HepG2 (cell line): ENCODE results near the gene FAIM2. TPM values are rescaled to one million over a fixed set of nuclear protein-coding genes. Genes with fewer than 3 reads are reported as not detected.

Experiments used
- ATAC-seq: fragments of 200-7000 bp; cut with Tn5 transposase; 3 replicates; pipeline ENCODE4 v1.9.1; 2020; ENCODE audit warnings: mild to moderate bottlenecking, moderate library complexity
- BruUV-seq: library from RNA; stranded (reverse); fragments of 400-500 nt; replicated peaks from 2 replicates; lab custom pipeline; 2021; lab: Mats Ljungman, UMichigan
- CTCF ChIA-PET: fragments of 300-600 bp; formaldehyde crosslinking; extraction: SDS; loops from one replicate; lab custom pipeline; 2021; ENCODE audit warnings: low total read pairs, inconsistent platforms, low intra/inter-chr PET ratio; lab: Yijun Ruan, JAX
- POLR2A ChIA-PET: fragments of 350-600 bp; sonication (Branson Sonifier 250); formaldehyde crosslinking; loops from one replicate; lab custom pipeline; 2020; ENCODE audit warnings: antibody characterized with exemption, inconsistent platforms; lab: Yijun Ruan, JAX
- DNase-seq: peaks from one replicate; pipeline ENCODE4 v3.0.0-alpha.2; 2015; ENCODE audit warnings: low spot score
- FAIRE-seq: peaks from 3 replicates; lab custom pipeline; 2011; peaks lifted over from hg19 to GRCh38; lab: Jason Lieb, UNC
- H2AFZ ChIP-seq: one replicate; pipeline ENCODE4 v1.6.1; 2011; ENCODE audit warnings: low read length, inconsistent platforms
- H3K27ac ChIP-seq: fragments of 300-600 bp; 3 replicates; pipeline ENCODE4 v1.8.0; 2011; ENCODE audit warnings: mixed run types, mild to moderate bottlenecking, mixed read lengths, low read length, inconsistent platforms; ENCODE audit not compliant: insufficient read depth; ENCODE audit errors: extremely low read length
- H3K27me3 ChIP-seq, 2 experiments: fragments of 200-600 bp in 1 of 2; 2 replicates in 1 of 2; 3 replicates in 1 of 2; pipeline versions ENCODE4 v1.6.0 to v1.8.0; 2011; ENCODE audit warnings: low read length in 2 of 2, mild to moderate bottlenecking in 2 of 2, moderate library complexity in 2 of 2, inconsistent platforms in 1 of 2; ENCODE audit not compliant: insufficient read depth in 2 of 2, control insufficient read depth in 1 of 2
- H3K36me3 ChIP-seq, 2 experiments: fragments of 200-600 bp in 1 of 2; replicated peaks in 1 of 2; 2 replicates in 1 of 2; 3 replicates in 1 of 2; pipeline versions ENCODE4 v1.5.1 to v1.8.0; 2011; ENCODE audit warnings: low read length in 2 of 2, inconsistent platforms in 1 of 2; ENCODE audit not compliant: insufficient read depth in 2 of 2, control insufficient read depth in 1 of 2
- H3K4me1 ChIP-seq: 2 replicates; pipeline ENCODE4 v1.5.1; 2012; ENCODE audit warnings: low read length, inconsistent platforms; ENCODE audit not compliant: insufficient read depth
- H3K4me2 ChIP-seq: 2 replicates; pipeline ENCODE4 v1.6.0; 2011; ENCODE audit warnings: low read depth, low read length, inconsistent platforms
- H3K4me3 ChIP-seq, 3 experiments: fragments of 200-600 bp in 1 of 3; sonication (generic), shearing (Covaris generic) in 1 of 3; replicated peaks in 1 of 3; 2 replicates each; pipeline ENCODE4 v1.5.1; 2011 to 2016; ENCODE audit warnings: low read length in 3 of 3, inconsistent platforms in 2 of 3, low read depth in 2 of 3, mild to moderate bottlenecking in 2 of 3, control low read depth in 1 of 3, mixed read lengths in 1 of 3; ENCODE audit not compliant: insufficient read depth in 1 of 3
- H3K79me2 ChIP-seq: one replicate; pipeline ENCODE4 v1.6.1; 2011; ENCODE audit warnings: low read length, inconsistent platforms; ENCODE audit not compliant: insufficient read depth
- H3K9ac ChIP-seq: 2 replicates; pipeline ENCODE4 v1.6.0; 2011; ENCODE audit warnings: mild to moderate bottlenecking, low read depth, low read length, inconsistent platforms; ENCODE audit not compliant: insufficient read depth
- H3K9me3 ChIP-seq: 2 replicates; pipeline ENCODE4 v1.5.1; 2012; ENCODE audit warnings: mild to moderate bottlenecking, low read length
- H4K20me1 ChIP-seq: 2 replicates; pipeline ENCODE4 v1.6.0; 2011; ENCODE audit warnings: inconsistent platforms, mild to moderate bottlenecking, low read length, moderate library complexity; ENCODE audit not compliant: insufficient read depth
- GABPA ChIP-seq, 2 experiments: IDR thresholded peaks; 2 replicates each; pipeline ENCODE4 v1.6.1; 2011 to 2016; ENCODE audit warnings: low read depth in 2 of 2, low read length in 1 of 2, missing biosample characterization in 1 of 2, missing genetic modification characterization in 1 of 2
- JUNB ChIP-seq: sonication (generic); formaldehyde crosslinking; IDR thresholded peaks from 2 replicates; pipeline ENCODE4 v1.8.0; 2022; ENCODE audit warnings: missing genetic modification reagents, mild to moderate bottlenecking, borderline replicate concordance
- MAZ ChIP-seq, 2 experiments: sonication (generic) in 1 of 2; formaldehyde crosslinking in 1 of 2; IDR thresholded peaks; 2 replicates each; pipeline versions ENCODE4 v1.5.0 to v1.6.1; 2012 to 2020; ENCODE audit warnings: low read depth in 2 of 2, mild to moderate bottlenecking in 2 of 2, borderline replicate concordance in 1 of 2, improper control_type of control experiment in 1 of 2, low read length in 1 of 2, missing genetic modification reagents in 1 of 2, moderate library complexity in 1 of 2
- MTA3 ChIP-seq: sonication (generic); formaldehyde crosslinking; IDR thresholded peaks from 2 replicates; pipeline ENCODE4 v1.4.0; 2020; ENCODE audit warnings: missing genetic modification reagents
- NONO ChIP-seq, 2 experiments: fragments of 450-650 bp in 1 of 2; sonication (generic) in 1 of 2; formaldehyde crosslinking in 1 of 2; IDR thresholded peaks in 1 of 2; conservative IDR thresholded peaks in 1 of 2; 2 replicates each; pipeline versions ENCODE4 v1.6.1 to v1.8.0; 2017 to 2022; ENCODE audit warnings: mild to moderate bottlenecking in 1 of 2, missing genetic modification reagents in 1 of 2, moderate library complexity in 1 of 2
- SCMH1 ChIP-seq: sonication (generic); formaldehyde crosslinking; IDR thresholded peaks from 2 replicates; pipeline ENCODE4 v1.9.0; 2021; ENCODE audit warnings: missing genetic modification reagents, mild to moderate bottlenecking, borderline replicate concordance
- SETDB1 ChIP-seq: sonication (generic); formaldehyde crosslinking; IDR thresholded peaks from 2 replicates; pipeline ENCODE4 v1.5.1; 2020; ENCODE audit warnings: missing genetic modification reagents, mild to moderate bottlenecking, borderline replicate concordance
- whole genome bisulfite sequencing: methylation state at CpG from one replicate; pipeline ENCODE4 v1.1.6; 2017; ENCODE audit warnings: low lambda C conversion rate; 5-methylcytosine and 5-hydroxymethylcytosine counted together
- in situ Hi-C: cut with HindIII; loops from 2 replicates; pipeline ENCODE4 v1.10.0; 2017; ENCODE audit warnings: low pct_unique_long_range_greater_than_20kb; ENCODE audit not compliant: extremely low pct_ligation_motif_present
- intact Hi-C: fragments of 100-400 bp; cut with micrococcal nuclease; formaldehyde crosslinking; loops from one replicate; pipeline ENCODE4 v1.10.0; 2022; ENCODE audit not compliant: unreplicated experiment
- polyA plus RNA-seq, 8 experiments: library from polyadenylated mRNA; depleted of rRNA in 3 of 8; stranded (reverse) in 7 of 8; unstranded in 1 of 8; fragments of >200 nt; fragmentation: Illumina TruSeq in 4 of 8; extraction: Trizol in 4 of 8; gene quantifications; 2 replicates each; pipeline versions ENCODE4 v1.2.1 to v1.2.3, GENCODE V29; 2011 to 2016; ENCODE audit warnings: low read depth in 4 of 8, missing spikeins in 1 of 8, mixed read lengths in 1 of 8; ENCODE audit not compliant: insufficient read depth in 1 of 8
- total RNA-seq, 5 experiments: library from RNA; depleted of rRNA; stranded (reverse); fragments of >200 nt; fragmentation: Illumina TruSeq; extraction: Trizol; gene quantifications; 2 replicates each; pipeline ENCODE4 v1.2.3, GENCODE V29; 2016; ENCODE audit warnings: low read depth in 1 of 5

The FAIM2 gene
- total and polyA plus RNA-seq, 2 of the 13 experiments (the other 11 are each of a cell fraction or from before 2014, with no cell fraction given) = not detected

- no CpG with 5 or more reads among the region's 1 CpG for WGBS
- H2AFZ ChIP-seq = no peak overlapping the region
- no peak for TF ChIP-seq NONO (IDR thresholded peaks at IDR 0.05)
- no peak for TF ChIP-seq NONO (CRISPR knock-in tag; conservative IDR thresholded peaks at IDR 0.05)
- no peak for TF ChIP-seq GABPA (IDR thresholded peaks at IDR 0.05; ENCODE audit: low read depth, low read length)
- TF ChIP-seq GABPA (CRISPR knock-in tag; IDR thresholded peaks at IDR 0.05; ENCODE audit: low read depth) = no peak
- TF ChIP-seq SETDB1 (CRISPR knock-in tag) = no peak
- no peak for TF ChIP-seq MAZ (IDR thresholded peaks at IDR 0.05; ENCODE audit: borderline replicate concordance, low read depth, low read length)
- no peak for TF ChIP-seq MAZ (CRISPR knock-in tag; IDR thresholded peaks at IDR 0.05; ENCODE audit: low read depth)
- TF ChIP-seq SCMH1 (CRISPR knock-in tag) = no peak
- TF ChIP-seq MTA3 = no peak
- no peak for TF ChIP-seq JUNB (CRISPR knock-in tag)
- H3K27ac ChIP-seq = no peak overlapping the region
- in situ Hi-C loops (no loop called here), intact Hi-C loops (no loop called here)
- no peaks in the 10 kb centered on the region for H3K4me1 ChIP-seq
- H3K4me2 ChIP-seq = no peak overlapping the region
- no peak for DNase-seq
- H3K36me3 ChIP-seq = no peaks in the 10 kb centered on the region
- ATAC-seq = no peak
- ChIA-PET CTCF (no interaction called here), POLR2A (no interaction called here)
- no peak for FAIRE-seq
- H3K4me3 ChIP-seq = no peak overlapping the region
- H4K20me1 ChIP-seq = no peaks in the 10 kb centered on the region
- BruUV-seq = no TSS peak
- no peak overlapping the region for H3K9ac ChIP-seq
- no peaks in the 10 kb centered on the region for H3K9me3 ChIP-seq
- peaks cover 7 to 34% of the 10 kb centered on the region in 2 experiments; a peak in 3 of 5 replicates for H3K27me3 ChIP-seq
- no peaks in the 10 kb centered on the region for H3K79me2 ChIP-seq
These were observed 48.8 kb upstream of the FAIM2 start for GRCh38 chr12:49952391-49953055.
